HepG2 (cell line): ENCODE results near the gene ABHD6. TPM values are rescaled to one million over a fixed set of nuclear protein-coding genes. Genes with fewer than 3 reads are reported as not detected.

Experiments
- ERF ChIP-seq: IDR thresholded peaks from 2 replicates; pipeline ENCODE4 v1.6.1; 2018; ENCODE audit warnings: missing biosample characterization, missing genetic modification reagents
- LCORL ChIP-seq, 2 experiments: fragments of 450-650 bp in 1 of 2; sonication (generic) in 1 of 2; formaldehyde crosslinking in 1 of 2; IDR thresholded peaks; 2 replicates each; pipeline versions ENCODE4 v1.5.0 to v1.6.1; 2017 to 2020; ENCODE audit warnings: antibody characterized with exemption in 1 of 2, missing genetic modification reagents in 1 of 2
- MTA1 ChIP-seq: sonication (generic); formaldehyde crosslinking; IDR thresholded peaks from 2 replicates; pipeline ENCODE4 v1.4.0; 2020; ENCODE audit warnings: missing genetic modification reagents, mild to moderate bottlenecking, borderline replicate concordance
- POLR2AphosphoS2 ChIP-seq: IDR thresholded peaks from 2 replicates; pipeline ENCODE4 v1.6.1; 2011; ENCODE audit warnings: low read depth, low read length, improper control_type of control experiment
- RFX1 ChIP-seq: fragments of 450-650 bp; IDR thresholded peaks from 2 replicates; pipeline ENCODE4 v1.6.1; 2017
- SIN3A ChIP-seq: IDR thresholded peaks from 2 replicates; pipeline ENCODE4 v1.6.1; 2011; ENCODE audit warnings: low read depth, mild to moderate bottlenecking, control low read depth, low read length, borderline replicate concordance
- SNAI1 ChIP-seq: sonication (generic); formaldehyde crosslinking; IDR thresholded peaks from 2 replicates; pipeline ENCODE4 v1.5.0; 2020; ENCODE audit warnings: mild to moderate bottlenecking, missing genetic modification reagents, borderline replicate concordance
- SOX13 ChIP-seq, 3 experiments: fragments of 450-650 bp in 1 of 3; sonication (generic) in 1 of 3; formaldehyde crosslinking in 1 of 3; IDR thresholded peaks in 2 of 3; conservative IDR thresholded peaks in 1 of 3; 2 replicates each; pipeline versions ENCODE4 v1.5.0 to v1.6.1; 2016 to 2020; ENCODE audit warnings: antibody characterized with exemption in 1 of 3, mild to moderate bottlenecking in 1 of 3, missing compliant biosample characterization in 1 of 3, missing genetic modification reagents in 1 of 3, moderate library complexity in 1 of 3
- TAF1 ChIP-seq: sonication (generic); formaldehyde crosslinking; IDR thresholded peaks from 2 replicates; pipeline ENCODE4 v1.4.0; 2020; ENCODE audit warnings: missing genetic modification reagents
- TBP ChIP-seq: sonication (generic); formaldehyde crosslinking; IDR thresholded peaks from 2 replicates; pipeline ENCODE4 v1.5.0; 2020; ENCODE audit warnings: missing genetic modification reagents
- THAP11 ChIP-seq: IDR thresholded peaks from 2 replicates; pipeline ENCODE4 v1.6.1; 2016; ENCODE audit warnings: missing biosample characterization, missing genetic modification reagents
- ZFP37 ChIP-seq: sonication (generic); formaldehyde crosslinking; IDR thresholded peaks from 2 replicates; pipeline ENCODE4 v1.4.0; 2020; ENCODE audit warnings: missing genetic modification reagents, borderline replicate concordance
- polyA plus RNA-seq, 8 experiments: library from polyadenylated mRNA; depleted of rRNA in 3 of 8; stranded (reverse) in 7 of 8; unstranded in 1 of 8; fragments of >200 nt; fragmentation: Illumina TruSeq in 4 of 8; extraction: Trizol in 4 of 8; gene quantifications; 2 replicates each; pipeline versions ENCODE4 v1.2.1 to v1.2.3, GENCODE V29; 2011 to 2016; ENCODE audit warnings: low read depth in 4 of 8, missing spikeins in 1 of 8, mixed read lengths in 1 of 8; ENCODE audit not compliant: insufficient read depth in 1 of 8
- total RNA-seq, 5 experiments: library from RNA; depleted of rRNA; stranded (reverse); fragments of >200 nt; fragmentation: Illumina TruSeq; extraction: Trizol; gene quantifications; 2 replicates each; pipeline ENCODE4 v1.2.3, GENCODE V29; 2016; ENCODE audit warnings: low read depth in 1 of 5
- TF ChIP-seq, protein P1 (sequence below): sonication (generic); formaldehyde crosslinking; IDR thresholded peaks from 2 replicates; pipeline ENCODE4 v1.5.0; 2020; ENCODE audit warnings: mild to moderate bottlenecking, missing genetic modification reagents
- TF ChIP-seq, protein P2 (sequence below): sonication (generic); formaldehyde crosslinking; IDR thresholded peaks from 2 replicates; pipeline ENCODE4 v1.5.0; 2020; ENCODE audit warnings: missing genetic modification reagents
- TF ChIP-seq, protein P3 (sequence below): sonication (generic); formaldehyde crosslinking; IDR thresholded peaks from 2 replicates; pipeline ENCODE4 v1.4.0; 2020; ENCODE audit warnings: mild to moderate bottlenecking, low read depth, missing genetic modification reagents
- TF ChIP-seq, protein P4 (sequence below): sonication (generic); formaldehyde crosslinking; IDR thresholded peaks from 2 replicates; pipeline ENCODE4 v1.4.0; 2020; ENCODE audit warnings: mild to moderate bottlenecking, missing genetic modification reagents, borderline replicate concordance
- TF ChIP-seq, protein P5 (sequence below): sonication (generic); formaldehyde crosslinking; conservative IDR thresholded peaks from 2 replicates; pipeline ENCODE4 v1.4.0; 2020; ENCODE audit warnings: missing genetic modification reagents
- TF ChIP-seq, protein P6 (sequence below): sonication (generic); formaldehyde crosslinking; IDR thresholded peaks from 2 replicates; pipeline ENCODE4 v1.4.0; 2020; ENCODE audit warnings: mild to moderate bottlenecking, missing genetic modification reagents

Gene ABHD6
- total and polyA plus RNA-seq, 2 of the 13 experiments (the other 11 are each of a cell fraction or from before 2014, with no cell fraction given) = 9.0 to 17.2 TPM

DNA sequence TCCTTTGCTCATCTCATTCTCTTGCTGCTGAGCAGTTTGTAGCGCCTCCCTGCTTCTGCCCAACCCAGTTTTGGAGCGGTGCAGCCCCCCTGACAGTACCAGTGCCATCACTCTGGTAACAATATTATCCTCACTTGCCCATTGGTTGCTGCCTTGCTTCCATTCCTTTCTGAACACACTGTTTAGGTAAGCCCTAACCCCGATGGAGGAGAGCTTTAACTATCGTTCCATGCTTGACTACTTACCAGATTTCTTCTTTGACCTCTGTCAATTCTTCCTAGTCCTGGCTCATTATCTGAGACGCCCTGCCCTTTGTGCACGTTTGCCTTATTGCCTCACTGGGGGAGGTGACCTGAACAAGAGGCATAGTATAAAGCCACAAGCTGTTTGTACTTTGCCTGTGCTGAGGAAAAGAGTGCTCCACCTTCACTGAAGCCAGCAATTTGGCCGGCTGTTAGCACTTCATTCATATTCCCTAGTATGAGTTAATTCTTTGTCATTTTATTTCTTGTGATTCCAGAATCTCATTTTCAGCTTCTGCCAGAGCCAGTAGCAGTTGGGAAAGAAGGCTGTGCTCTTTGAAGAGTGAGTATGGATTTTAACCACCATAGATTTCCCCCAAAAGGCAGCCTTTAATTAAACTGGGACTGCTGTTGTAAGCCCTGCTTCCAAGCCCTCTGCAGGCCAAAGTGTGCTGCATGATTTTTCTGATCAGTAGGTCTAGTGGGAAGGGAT is 11.9 kb downstream of the ABHD6 start (continued):
- TF ChIP-seq, protein P1, sequence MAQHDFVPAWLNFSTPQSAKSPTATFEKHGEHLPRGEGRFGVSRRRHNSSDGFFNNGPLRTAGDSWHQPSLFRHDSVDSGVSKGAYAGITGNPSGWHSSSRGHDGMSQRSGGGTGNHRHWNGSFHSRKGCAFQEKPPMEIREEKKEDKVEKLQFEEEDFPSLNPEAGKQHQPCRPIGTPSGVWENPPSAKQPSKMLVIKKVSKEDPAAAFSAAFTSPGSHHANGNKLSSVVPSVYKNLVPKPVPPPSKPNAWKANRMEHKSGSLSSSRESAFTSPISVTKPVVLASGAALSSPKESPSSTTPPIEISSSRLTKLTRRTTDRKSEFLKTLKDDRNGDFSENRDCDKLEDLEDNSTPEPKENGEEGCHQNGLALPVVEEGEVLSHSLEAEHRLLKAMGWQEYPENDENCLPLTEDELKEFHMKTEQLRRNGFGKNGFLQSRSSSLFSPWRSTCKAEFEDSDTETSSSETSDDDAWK (CRISPR knock-in tag) = no peak
- TF ChIP-seq THAP11 (CRISPR knock-in tag) (no peak), TAF1 (no peak), ZFP37 (CRISPR knock-in tag) (no peak), POLR2AphosphoS2 (no peak), ERF (CRISPR knock-in tag) (no peak), LCORL (IDR thresholded peaks at IDR 0.05) (no peak), LCORL (CRISPR knock-in tag; IDR thresholded peaks at IDR 0.05) (peak; percentile 44; the same call in 1 of the 2 replicates), SIN3A (no peak), SNAI1 (CRISPR knock-in tag) (no peak), MTA1 (CRISPR knock-in tag) (no peak), RFX1 (no peak), TBP (no peak), SOX13 (IDR thresholded peaks at IDR 0.05) (no peak), SOX13 (CRISPR knock-in tag; conservative IDR thresholded peaks at IDR 0.05 in 1 of 2, IDR thresholded peaks at IDR 0.05 in 1 of 2) (peak in 1 of 2 experiments; percentile 78; a peak in 2 of 4 replicates)
- TF ChIP-seq, protein P2, sequence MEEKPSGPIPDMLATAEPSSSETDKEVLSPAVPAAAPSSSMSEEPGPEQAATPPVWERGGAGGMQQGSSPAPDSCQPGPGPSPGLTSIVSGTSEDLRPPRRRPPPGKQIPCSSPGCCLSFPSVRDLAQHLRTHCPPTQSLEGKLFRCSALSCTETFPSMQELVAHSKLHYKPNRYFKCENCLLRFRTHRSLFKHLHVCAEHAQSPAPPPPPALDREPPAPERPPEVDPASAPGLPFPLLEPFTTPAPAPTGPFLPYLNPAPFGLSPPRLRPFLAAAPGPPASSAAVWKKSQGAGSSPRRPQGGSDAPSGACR (CRISPR knock-in tag) = no peak
- TF ChIP-seq, protein P3, sequence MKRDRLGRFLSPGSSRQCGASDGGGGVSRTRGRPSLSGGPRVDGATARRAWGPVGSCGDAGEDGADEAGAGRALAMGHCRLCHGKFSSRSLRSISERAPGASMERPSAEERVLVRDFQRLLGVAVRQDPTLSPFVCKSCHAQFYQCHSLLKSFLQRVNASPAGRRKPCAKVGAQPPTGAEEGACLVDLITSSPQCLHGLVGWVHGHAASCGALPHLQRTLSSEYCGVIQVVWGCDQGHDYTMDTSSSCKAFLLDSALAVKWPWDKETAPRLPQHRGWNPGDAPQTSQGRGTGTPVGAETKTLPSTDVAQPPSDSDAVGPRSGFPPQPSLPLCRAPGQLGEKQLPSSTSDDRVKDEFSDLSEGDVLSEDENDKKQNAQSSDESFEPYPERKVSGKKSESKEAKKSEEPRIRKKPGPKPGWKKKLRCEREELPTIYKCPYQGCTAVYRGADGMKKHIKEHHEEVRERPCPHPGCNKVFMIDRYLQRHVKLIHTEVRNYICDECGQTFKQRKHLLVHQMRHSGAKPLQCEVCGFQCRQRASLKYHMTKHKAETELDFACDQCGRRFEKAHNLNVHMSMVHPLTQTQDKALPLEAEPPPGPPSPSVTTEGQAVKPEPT (CRISPR knock-in tag) = no peak
- TF ChIP-seq, protein P4, sequence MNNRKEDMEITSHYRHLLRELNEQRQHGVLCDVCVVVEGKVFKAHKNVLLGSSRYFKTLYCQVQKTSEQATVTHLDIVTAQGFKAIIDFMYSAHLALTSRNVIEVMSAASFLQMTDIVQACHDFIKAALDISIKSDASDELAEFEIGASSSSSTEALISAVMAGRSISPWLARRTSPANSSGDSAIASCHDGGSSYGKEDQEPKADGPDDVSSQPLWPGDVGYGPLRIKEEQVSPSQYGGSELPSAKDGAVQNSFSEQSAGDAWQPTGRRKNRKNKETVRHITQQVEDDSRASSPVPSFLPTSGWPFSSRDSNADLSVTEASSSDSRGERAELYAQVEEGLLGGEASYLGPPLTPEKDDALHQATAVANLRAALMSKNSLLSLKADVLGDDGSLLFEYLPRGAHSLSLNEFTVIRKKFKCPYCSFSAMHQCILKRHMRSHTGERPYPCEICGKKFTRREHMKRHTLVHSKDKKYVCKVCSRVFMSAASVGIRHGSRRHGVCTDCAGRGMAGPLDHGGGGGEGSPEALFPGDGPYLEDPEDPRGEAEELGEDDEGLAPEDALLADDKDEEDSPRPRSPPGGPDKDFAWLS = no peak
- TF ChIP-seq, protein P5, sequence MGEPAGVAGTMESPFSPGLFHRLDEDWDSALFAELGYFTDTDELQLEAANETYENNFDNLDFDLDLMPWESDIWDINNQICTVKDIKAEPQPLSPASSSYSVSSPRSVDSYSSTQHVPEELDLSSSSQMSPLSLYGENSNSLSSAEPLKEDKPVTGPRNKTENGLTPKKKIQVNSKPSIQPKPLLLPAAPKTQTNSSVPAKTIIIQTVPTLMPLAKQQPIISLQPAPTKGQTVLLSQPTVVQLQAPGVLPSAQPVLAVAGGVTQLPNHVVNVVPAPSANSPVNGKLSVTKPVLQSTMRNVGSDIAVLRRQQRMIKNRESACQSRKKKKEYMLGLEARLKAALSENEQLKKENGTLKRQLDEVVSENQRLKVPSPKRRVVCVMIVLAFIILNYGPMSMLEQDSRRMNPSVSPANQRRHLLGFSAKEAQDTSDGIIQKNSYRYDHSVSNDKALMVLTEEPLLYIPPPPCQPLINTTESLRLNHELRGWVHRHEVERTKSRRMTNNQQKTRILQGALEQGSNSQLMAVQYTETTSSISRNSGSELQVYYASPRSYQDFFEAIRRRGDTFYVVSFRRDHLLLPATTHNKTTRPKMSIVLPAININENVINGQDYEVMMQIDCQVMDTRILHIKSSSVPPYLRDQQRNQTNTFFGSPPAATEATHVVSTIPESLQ (CRISPR knock-in tag) = peak; percentile 31; the same call in 1 of the 2 replicates
- TF ChIP-seq, protein P6, sequence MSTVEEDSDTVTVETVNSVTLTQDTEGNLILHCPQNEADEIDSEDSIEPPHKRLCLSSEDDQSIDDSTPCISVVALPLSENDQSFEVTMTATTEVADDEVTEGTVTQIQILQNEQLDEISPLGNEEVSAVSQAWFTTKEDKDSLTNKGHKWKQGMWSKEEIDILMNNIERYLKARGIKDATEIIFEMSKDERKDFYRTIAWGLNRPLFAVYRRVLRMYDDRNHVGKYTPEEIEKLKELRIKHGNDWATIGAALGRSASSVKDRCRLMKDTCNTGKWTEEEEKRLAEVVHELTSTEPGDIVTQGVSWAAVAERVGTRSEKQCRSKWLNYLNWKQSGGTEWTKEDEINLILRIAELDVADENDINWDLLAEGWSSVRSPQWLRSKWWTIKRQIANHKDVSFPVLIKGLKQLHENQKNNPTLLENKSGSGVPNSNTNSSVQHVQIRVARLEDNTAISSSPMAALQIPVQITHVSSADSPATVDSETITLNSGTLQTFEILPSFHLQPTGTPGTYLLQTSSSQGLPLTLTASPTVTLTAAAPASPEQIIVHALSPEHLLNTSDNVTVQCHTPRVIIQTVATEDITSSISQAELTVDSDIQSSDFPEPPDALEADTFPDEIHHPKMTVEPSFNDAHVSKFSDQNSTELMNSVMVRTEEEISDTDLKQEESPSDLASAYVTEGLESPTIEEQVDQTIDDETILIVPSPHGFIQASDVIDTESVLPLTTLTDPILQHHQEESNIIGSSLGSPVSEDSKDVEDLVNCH = 0 out of 2 replicates have a peak, but pooled peaks have one; percentile 65
